Vagina (tissue), 2 donors: ENCODE measurements around the gene ZC3HAV1. TPM values are rescaled to one million over a fixed set of nuclear protein-coding genes. Genes with fewer than 3 reads are reported as not detected.

Experiments
- DNase-seq, 2 donors: peaks; one replicate each; pipeline ENCODE4 v3.0.0-alpha.2; 2017; ENCODE audit errors: extremely low spot score in 2 of 2
- H3K27ac ChIP-seq: fragments of 200-600 bp; sonication (generic); one replicate; pipeline ENCODE4 v1.5.1; 2019
- H3K27me3 ChIP-seq: fragments of 200-600 bp; sonication (generic); one replicate; pipeline ENCODE4 v1.5.1; 2019
- H3K36me3 ChIP-seq, 2 donors: fragments of 200-600 bp; sonication (generic); one replicate each; pipeline ENCODE4 v1.5.1; 2017 to 2019
- H3K4me1 ChIP-seq: fragments of 200-600 bp; sonication (generic); one replicate; pipeline ENCODE4 v1.5.1; 2019
- H3K4me3 ChIP-seq, 2 donors: fragments of 200-600 bp; sonication (generic); 1 replicate in 1 of 2; 2 replicates in 1 of 2; pipeline ENCODE4 v1.5.1; 2016 to 2019
- H3K9me3 ChIP-seq: fragments of 200-600 bp; sonication (generic); one replicate; pipeline ENCODE4 v1.5.1; 2019
- CTCF ChIP-seq, 3 experiments: fragments of 450-650 bp in 2 of 3; fragments of 200-600 bp in 1 of 3; sonication (generic) in 1 of 3; IDR thresholded peaks; one replicate each; pipeline ENCODE4 v1.5.1; 2017 to 2019; ENCODE audit warnings: antibody characterized with exemption in 3 of 3, mild to moderate bottlenecking in 2 of 3, moderate library complexity in 2 of 3
- POLR2A ChIP-seq, 2 donors: fragments of 450-650 bp; IDR thresholded peaks; one replicate each; pipeline ENCODE4 v1.6.1; 2017; ENCODE audit warnings: antibody characterized with exemption in 2 of 2, mild to moderate bottlenecking in 2 of 2, moderate library complexity in 2 of 2
- POLR2AphosphoS5 ChIP-seq, 2 donors: sonication (generic); formaldehyde crosslinking; IDR thresholded peaks; one replicate each; pipeline ENCODE4 v1.9.0; 2017; ENCODE audit warnings: antibody characterized with exemption in 2 of 2, mild to moderate bottlenecking in 2 of 2, low read depth in 1 of 2; ENCODE audit not compliant: insufficient read depth in 1 of 2
- intact Hi-C: fragments of 100-400 bp; cut with DNase I; formaldehyde crosslinking; loops from one replicate; pipeline ENCODE4 v1.15.1; 2023
- total RNA-seq: library from RNA; depleted of rRNA; stranded (reverse); fragments of >200 nt; gene quantifications from one replicate; pipeline ENCODE4 v1.2.3, GENCODE V29; 2016

Gene ZC3HAV1
- total RNA-seq, 1 donor from 2014 or later: 36.6 TPM

GRCh38 chr7:139124084-139124914 lies 14.8 kb upstream of the ZC3HAV1 start:
- H3K27ac ChIP-seq: no peak overlapping the region
- H3K4me1 ChIP-seq: no peaks in the 10 kb centered on the region
- no peaks in the 10 kb centered on the region for H3K27me3 ChIP-seq
- H3K4me3 ChIP-seq: no peak overlapping the region
- intact Hi-C loops: no loop called here
- DNase-seq: peak in 1 of 2 donors; percentile 34
- H3K9me3 ChIP-seq: no peaks in the 10 kb centered on the region
- TF ChIP-seq POLR2AphosphoS5 (IDR thresholded peaks at IDR 0.05; ENCODE audit: insufficient read depth in 1 of 2, low read depth in 1 of 2) (no peak), POLR2A (IDR thresholded peaks at IDR 0.05) (no peak), CTCF (IDR thresholded peaks at IDR 0.05) (no peak)
- H3K36me3 ChIP-seq: no peaks in the 10 kb centered on the region

GRCh38 chr7:139119486-139119849 lies 9.9 kb upstream of the ZC3HAV1 start:
- peaks cover 7% of the 10 kb centered on the region for H3K4me1 ChIP-seq
- H3K27me3 ChIP-seq: no peaks in the 10 kb centered on the region
- no peaks in the 10 kb centered on the region for H3K9me3 ChIP-seq
- H3K27ac ChIP-seq: no peak overlapping the region
- intact Hi-C loops: no loop called here
- no peaks in the 10 kb centered on the region for H3K36me3 ChIP-seq
- peak in 1 of 2 donors; percentile 10 for DNase-seq
- TF ChIP-seq CTCF (IDR thresholded peaks at IDR 0.05) (no peak), POLR2A (IDR thresholded peaks at IDR 0.05) (no peak), POLR2AphosphoS5 (IDR thresholded peaks at IDR 0.05; ENCODE audit: insufficient read depth in 1 of 2, low read depth in 1 of 2) (no peak)
- H3K4me3 ChIP-seq: no peak overlapping the region

- Histone ChIP-seq H3K27me3 (no peaks in the 10 kb centered on the region), H3K9me3 (no peaks in the 10 kb centered on the region), H3K27ac (no peak overlapping the region), H3K36me3 (no peaks in the 10 kb centered on the region), H3K4me3 (no peak overlapping the region), H3K4me1 (peaks cover 7% of the 10 kb centered on the region)
- DNase-seq: peak in 1 of 2 donors; percentile 79
- no peak for TF ChIP-seq POLR2A (IDR thresholded peaks at IDR 0.05)
- no peak for TF ChIP-seq POLR2AphosphoS5 (IDR thresholded peaks at IDR 0.05; ENCODE audit: insufficient read depth in 1 of 2, low read depth in 1 of 2)
- TF ChIP-seq CTCF (IDR thresholded peaks at IDR 0.05): no peak
- intact Hi-C loops: no loop called here
Measured at GRCh38 chr7:139118805-139119485, 9.4 kb upstream of the ZC3HAV1 start.

GRCh38 chr7:139118234-139118804 lies 8.8 kb upstream of the ZC3HAV1 start:
- H3K27me3 ChIP-seq: no peaks in the 10 kb centered on the region
- H3K36me3 ChIP-seq: no peaks in the 10 kb centered on the region
- intact Hi-C loops: no loop called here
- peaks cover 7% of the 10 kb centered on the region for H3K4me1 ChIP-seq
- no peak overlapping the region for H3K4me3 ChIP-seq
- H3K9me3 ChIP-seq: no peaks in the 10 kb centered on the region
- DNase-seq: peak in 1 of 2 donors; percentile 47
- TF ChIP-seq CTCF (IDR thresholded peaks at IDR 0.05): no peak
- TF ChIP-seq POLR2AphosphoS5 (IDR thresholded peaks at IDR 0.05; ENCODE audit: insufficient read depth in 1 of 2, low read depth in 1 of 2): no peak
- TF ChIP-seq POLR2A (IDR thresholded peaks at IDR 0.05): no peak
- H3K27ac ChIP-seq: no peak overlapping the region
